GM12878 (cell line): ENCODE measurements around the gene SLC29A2. TPM values are rescaled to one million over a fixed set of nuclear protein-coding genes. Genes with fewer than 3 reads are reported as not detected.

Experiments
- ATAC-seq: fragments of 200-7000 bp; cut with Tn5 transposase; 3 replicates; pipeline ENCODE4 v1.9.1; 2020; ENCODE audit warnings: mild to moderate bottlenecking, moderate library complexity
- BruUV-seq: library from RNA; stranded (reverse); fragments of 400-500 nt; replicated peaks from 2 replicates; lab custom pipeline; 2021; lab: Mats Ljungman, UMichigan
- CTCF ChIA-PET: fragments of 300-600 bp; sonication (Branson Sonifier 250); formaldehyde crosslinking; extraction: SDS; loops from one replicate; lab custom pipeline; 2021; ENCODE audit warnings: inconsistent platforms; lab: Yijun Ruan, JAX
- POLR2A ChIA-PET: fragments of 350-600 bp; formaldehyde crosslinking; extraction: SDS; loops from one replicate; lab custom pipeline; 2021; ENCODE audit warnings: inconsistent platforms; lab: Charles Lee
- RAD21 ChIA-PET: fragments of 300-600 bp; sonication (Branson Sonifier 250); formaldehyde crosslinking; loops from one replicate; lab custom pipeline; 2023; ENCODE audit warnings: antibody characterized with exemption; ENCODE audit not compliant: unreplicated experiment; lab: Charles Lee
- SMC1A ChIA-PET: fragments of 300-600 bp; sonication (Branson Sonifier 250); formaldehyde crosslinking; loops from one replicate; lab custom pipeline; 2023; ENCODE audit not compliant: unreplicated experiment, uncharacterized antibody; lab: Charles Lee
- DNase-seq: peaks from one replicate; pipeline ENCODE4 v3.0.0-alpha.2; 2011; ENCODE audit warnings: low read depth, low spot score
- FAIRE-seq: peaks from 3 replicates; lab custom pipeline; 2011; peaks lifted over from hg19 to GRCh38; lab: Jason Lieb, UNC
- H2AFZ ChIP-seq: 2 replicates; pipeline ENCODE4 v1.6.0; 2011; ENCODE audit warnings: low read depth, low read length, control low read depth; ENCODE audit not compliant: control insufficient read depth
- H3K27ac ChIP-seq: 2 replicates; pipeline ENCODE4 v1.5.1; 2011; ENCODE audit warnings: control low read depth; ENCODE audit not compliant: control insufficient read depth, insufficient read depth
- H3K27me3 ChIP-seq, 2 experiments: replicated peaks in 1 of 2; 2 replicates each; pipeline versions ENCODE4 v1.6.0 to v1.6.1; 2011; ENCODE audit warnings: low read length in 1 of 2; ENCODE audit not compliant: control insufficient read depth in 2 of 2, insufficient read depth in 2 of 2
- H3K36me3 ChIP-seq, 2 experiments: 2 replicates each; pipeline ENCODE4 v1.5.1; 2011; ENCODE audit warnings: low read length in 1 of 2; ENCODE audit not compliant: control insufficient read depth in 2 of 2, insufficient read depth in 2 of 2
- H3K4me1 ChIP-seq: 2 replicates; pipeline ENCODE4 v1.6.1; 2011; ENCODE audit warnings: mild to moderate bottlenecking, low read length, moderate library complexity, mixed read lengths; ENCODE audit not compliant: control insufficient read depth, insufficient read depth
- H3K4me2 ChIP-seq: 2 replicates; pipeline ENCODE4 v1.6.0; 2011; ENCODE audit warnings: control low read depth; ENCODE audit not compliant: control insufficient read depth, insufficient read depth
- H3K4me3 ChIP-seq: fragments of 200-600 bp; sonication (generic); 2 replicates; pipeline ENCODE4 v1.5.1; 2016
- H3K79me2 ChIP-seq: 2 replicates; pipeline ENCODE4 v1.6.0; 2011; ENCODE audit warnings: low read length; ENCODE audit not compliant: control insufficient read depth, insufficient read depth
- H3K9ac ChIP-seq: 2 replicates; pipeline ENCODE4 v1.8.0; 2011; ENCODE audit warnings: low read length, control low read depth, mixed read lengths; ENCODE audit not compliant: control insufficient read depth, insufficient read depth
- H3K9me3 ChIP-seq: replicated peaks from 3 replicates; pipeline ENCODE4 v1.5.1; 2011; ENCODE audit warnings: mild to moderate bottlenecking, low read length; ENCODE audit not compliant: control insufficient read depth, insufficient read depth
- H4K20me1 ChIP-seq: 2 replicates; pipeline ENCODE4 v1.6.0; 2011; ENCODE audit not compliant: control insufficient read depth, insufficient read depth
- BMI1 ChIP-seq: fragments of 450-650 bp; IDR thresholded peaks from 2 replicates; pipeline ENCODE4 v1.6.1; 2016; ENCODE audit warnings: mild to moderate bottlenecking, moderate library complexity, borderline replicate concordance
- ETV6 ChIP-seq, 2 experiments: fragments of 450-650 bp in 1 of 2; IDR thresholded peaks in 1 of 2; conservative IDR thresholded peaks in 1 of 2; 2 replicates each; pipeline ENCODE4 v1.6.1; 2014; ENCODE audit warnings: antibody characterized with exemption in 1 of 2, borderline replicate concordance in 1 of 2, low read depth in 1 of 2, mild to moderate bottlenecking in 1 of 2, moderate library complexity in 1 of 2
- FOS ChIP-seq: IDR thresholded peaks from 3 replicates; pipeline ENCODE4 v1.6.1; 2011; ENCODE audit warnings: borderline replicate concordance; ENCODE audit not compliant: insufficient read length; ENCODE audit errors: extremely low read depth
- IRF4 ChIP-seq: IDR thresholded peaks from 2 replicates; pipeline ENCODE4 v1.6.1; 2011; ENCODE audit warnings: low read depth, low read length
- KAT2A ChIP-seq: conservative IDR thresholded peaks from 2 replicates; pipeline ENCODE4 v1.6.1; 2011; ENCODE audit warnings: low read depth, low read length; ENCODE audit not compliant: control insufficient read depth
- MTA3 ChIP-seq: IDR thresholded peaks from 2 replicates; pipeline ENCODE4 v1.6.1; 2012; ENCODE audit warnings: low read length, inconsistent platforms, borderline replicate concordance
- NFIC ChIP-seq: IDR thresholded peaks from 2 replicates; pipeline ENCODE4 v1.6.1; 2012; ENCODE audit warnings: low read depth, mild to moderate bottlenecking, inconsistent platforms, low read length, moderate library complexity
- POLR2AphosphoS5 ChIP-seq: IDR thresholded peaks from 2 replicates; pipeline ENCODE4 v1.6.1; 2011; ENCODE audit warnings: mild to moderate bottlenecking, low read length, inconsistent platforms
- SMC3 ChIP-seq: IDR thresholded peaks from 2 replicates; pipeline ENCODE4 v1.6.1; 2011; ENCODE audit warnings: low read length, improper control_type of control experiment, borderline replicate concordance
- SRF ChIP-seq, 2 experiments: IDR thresholded peaks; 2 replicates each; pipeline ENCODE4 v1.6.1; 2011; ENCODE audit warnings: low read depth in 2 of 2, low read length in 2 of 2, mild to moderate bottlenecking in 1 of 2, moderate library complexity in 1 of 2
- ZBTB4 ChIP-seq: fragments of 450-650 bp; formaldehyde crosslinking; IDR thresholded peaks from 2 replicates; pipeline ENCODE4 v1.4.0; 2022; ENCODE audit warnings: mild to moderate bottlenecking, moderate library complexity
- ZNF24 ChIP-seq: fragments of 450-650 bp; IDR thresholded peaks from 2 replicates; pipeline ENCODE4 v1.6.1; 2017; ENCODE audit warnings: antibody characterized with exemption, mild to moderate bottlenecking
- ZSCAN29 ChIP-seq: fragments of 450-650 bp; IDR thresholded peaks from 2 replicates; pipeline ENCODE4 v1.6.1; 2017; ENCODE audit warnings: mild to moderate bottlenecking, moderate library complexity
- WGBS: methylation state at CpG from one replicate; pipeline ENCODE4 v1.1.6; 2016; ENCODE audit warnings: low lambda C conversion rate; ENCODE audit not compliant: insufficient replicate concordance, insufficient coverage; ENCODE audit errors: missing lambda C conversion rate; 5-methylcytosine and 5-hydroxymethylcytosine counted together
- in situ Hi-C: fragments of 300-500 bp; cut with MboI; formaldehyde crosslinking; loops from 9 replicates; pipeline ENCODE4 v1.14.3; 2018; ENCODE audit warnings: mixed read lengths
- intact Hi-C: fragments of 100-400 bp; cut with micrococcal nuclease; formaldehyde crosslinking; loops from one replicate; pipeline ENCODE4 v1.14.2; 2022; ENCODE audit not compliant: unreplicated experiment
- polyA plus RNA-seq, 11 experiments: library from polyadenylated mRNA; depleted of rRNA in 4 of 11; unstranded in 6 of 11; stranded (reverse) in 5 of 11; fragments of >200 nt; fragmentation: Nextera tagmentation in 4 of 11; fragmentation: Illumina TruSeq in 1 of 11; extraction: Ambion mirVana in 4 of 11; extraction: Trizol in 1 of 11; gene quantifications; 1 replicate in 1 of 11; 2 replicates in 10 of 11; pipeline versions ENCODE4 v1.2.1 to v1.2.3, GENCODE V29; 2011 to 2016; ENCODE audit warnings: inconsistent platforms in 2 of 11, missing spikeins in 2 of 11, low read depth in 1 of 11
- total RNA-seq, 4 experiments: library from RNA; depleted of rRNA in 3 of 4; stranded (reverse); fragments of >200 nt in 3 of 4; fragmentation: Illumina TruSeq in 1 of 4; extraction: Trizol in 1 of 4; gene quantifications; 2 replicates each; pipeline versions ENCODE4 v1.2.1 to v1.2.3, GENCODE V29; 2013 to 2021
- TF ChIP-seq, protein P1 (sequence below): fragments of 150-350 bp; IDR thresholded peaks from 2 replicates; pipeline ENCODE4 v1.6.1; 2016; ENCODE audit warnings: low read depth, low read length

The SLC29A2 gene
- total and polyA plus RNA-seq, 10 of the 15 experiments (the other 5 are each of a cell fraction or from before 2014, with no cell fraction given): 0.27 to 7.5 (median 2.2) TPM

- no peaks in the 10 kb centered on the region; a peak in 1 of 4 replicates for H3K27me3 ChIP-seq
- no peak overlapping the region for H3K9ac ChIP-seq
- ChIA-PET POLR2A (no interaction called here), CTCF (interaction anchor here (6.1 to 6.3 kb wide), 2 partner anchors 17 to 73 kb away, joined by 96 to 166 read pairs; no protein-coding TSS in a partner anchor)
- H3K36me3 ChIP-seq: no peaks in the 10 kb centered on the region
- H3K27ac ChIP-seq: no peak overlapping the region
- no TSS peak for BruUV-seq
- no peak for DNase-seq
- in situ Hi-C loops: no loop called here
- H3K79me2 ChIP-seq: no peaks in the 10 kb centered on the region
- no peaks in the 10 kb centered on the region for H3K9me3 ChIP-seq
- WGBS: 100% methylated on average over 1 of the region's 1 CpG
- H3K4me2 ChIP-seq: no peak overlapping the region
- TF ChIP-seq MTA3: no peak
- no peak for TF ChIP-seq ZNF24
- TF ChIP-seq IRF4: no peak
- TF ChIP-seq KAT2A: no peak
- TF ChIP-seq BMI1: no peak
- TF ChIP-seq SRF (IDR thresholded peaks at IDR 0.05; ENCODE audit: low read depth in 2 of 2, low read length in 2 of 2): no peak
- TF ChIP-seq POLR2AphosphoS5: no peak
- no peak for TF ChIP-seq ZSCAN29
- no peak for TF ChIP-seq ZBTB4 (CRISPR knock-in tag)
- TF ChIP-seq ETV6 (conservative IDR thresholded peaks at IDR 0.05 in 1 of 2, IDR thresholded peaks at IDR 0.05 in 1 of 2; ENCODE audit: borderline replicate concordance in 1 of 2, low read depth in 1 of 2): no peak
- TF ChIP-seq FOS: no peak
- TF ChIP-seq NFIC: no peak
- TF ChIP-seq, protein P1, sequence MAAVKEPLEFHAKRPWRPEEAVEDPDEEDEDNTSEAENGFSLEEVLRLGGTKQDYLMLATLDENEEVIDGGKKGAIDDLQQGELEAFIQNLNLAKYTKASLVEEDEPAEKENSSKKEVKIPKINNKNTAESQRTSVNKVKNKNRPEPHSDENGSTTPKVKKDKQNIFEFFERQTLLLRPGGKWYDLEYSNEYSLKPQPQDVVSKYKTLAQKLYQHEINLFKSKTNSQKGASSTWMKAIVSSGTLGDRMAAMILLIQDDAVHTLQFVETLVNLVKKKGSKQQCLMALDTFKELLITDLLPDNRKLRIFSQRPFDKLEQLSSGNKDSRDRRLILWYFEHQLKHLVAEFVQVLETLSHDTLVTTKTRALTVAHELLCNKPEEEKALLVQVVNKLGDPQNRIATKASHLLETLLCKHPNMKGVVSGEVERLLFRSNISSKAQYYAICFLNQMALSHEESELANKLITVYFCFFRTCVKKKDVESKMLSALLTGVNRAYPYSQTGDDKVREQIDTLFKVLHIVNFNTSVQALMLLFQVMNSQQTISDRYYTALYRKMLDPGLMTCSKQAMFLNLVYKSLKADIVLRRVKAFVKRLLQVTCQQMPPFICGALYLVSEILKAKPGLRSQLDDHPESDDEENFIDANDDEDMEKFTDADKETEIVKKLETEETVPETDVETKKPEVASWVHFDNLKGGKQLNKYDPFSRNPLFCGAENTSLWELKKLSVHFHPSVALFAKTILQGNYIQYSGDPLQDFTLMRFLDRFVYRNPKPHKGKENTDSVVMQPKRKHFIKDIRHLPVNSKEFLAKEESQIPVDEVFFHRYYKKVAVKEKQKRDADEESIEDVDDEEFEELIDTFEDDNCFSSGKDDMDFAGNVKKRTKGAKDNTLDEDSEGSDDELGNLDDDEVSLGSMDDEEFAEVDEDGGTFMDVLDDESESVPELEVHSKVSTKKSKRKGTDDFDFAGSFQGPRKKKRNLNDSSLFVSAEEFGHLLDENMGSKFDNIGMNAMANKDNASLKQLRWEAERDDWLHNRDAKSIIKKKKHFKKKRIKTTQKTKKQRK: no peak
- no peak for TF ChIP-seq SMC3
- TF ChIP-seq, all 136 proteins: peak for 0
- intact Hi-C loops: no loop called here
- H4K20me1 ChIP-seq: no peaks in the 10 kb centered on the region
- no peak overlapping the region for H3K4me3 ChIP-seq
- FAIRE-seq (no peak), ATAC-seq (no peak)
- no peak overlapping the region for H2AFZ ChIP-seq
- ChIA-PET RAD21 (interaction anchor here (1.7 kb wide), 1 partner anchor 13 kb away, joined by 4 read pairs; no protein-coding TSS in a partner anchor), SMC1A (no interaction called here)
- H3K4me1 ChIP-seq: peaks cover 18% of the 10 kb centered on the region
Measured at GRCh38 chr11:66314186-66314501, 57.4 kb downstream of the SLC29A2 start.
